HG02623 (cell line): Measurements from ENCODE around the gene PACRGL.
"Not testable (repeated sequence)": the region's sequence is repeated elsewhere in the genome, so short reads cannot be mapped to it uniquely, and the experiment has no call there.

Source experiments
- ATAC-seq: cut with Tn5 transposase; IDR thresholded peaks from one replicate; pipeline ENCODE4 v1.9.1; 2021; ENCODE audit warnings: moderate library complexity; ENCODE audit not compliant: unreplicated experiment

PACRGL gene

DNA sequence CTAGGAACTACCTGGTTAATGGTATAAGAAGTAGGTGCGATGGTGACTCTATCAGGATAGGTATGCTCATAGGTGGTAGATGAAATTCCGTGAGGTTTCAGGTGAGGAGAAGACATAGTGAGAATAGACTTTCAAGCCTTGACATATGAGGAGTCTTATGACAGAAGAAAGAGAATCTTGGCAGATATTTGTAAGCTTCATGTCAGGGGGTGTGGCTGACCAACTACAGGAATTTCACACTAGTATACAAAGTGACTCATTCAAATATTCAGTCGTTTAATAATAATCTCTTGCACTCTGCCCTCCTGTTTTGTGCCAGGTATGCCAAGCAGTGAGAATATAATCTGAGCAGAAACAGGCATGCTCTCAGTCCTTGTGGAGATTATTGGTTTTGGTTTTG is 22.8 kb downstream of the PACRGL start:
- no peak for ATAC-seq

DNA sequence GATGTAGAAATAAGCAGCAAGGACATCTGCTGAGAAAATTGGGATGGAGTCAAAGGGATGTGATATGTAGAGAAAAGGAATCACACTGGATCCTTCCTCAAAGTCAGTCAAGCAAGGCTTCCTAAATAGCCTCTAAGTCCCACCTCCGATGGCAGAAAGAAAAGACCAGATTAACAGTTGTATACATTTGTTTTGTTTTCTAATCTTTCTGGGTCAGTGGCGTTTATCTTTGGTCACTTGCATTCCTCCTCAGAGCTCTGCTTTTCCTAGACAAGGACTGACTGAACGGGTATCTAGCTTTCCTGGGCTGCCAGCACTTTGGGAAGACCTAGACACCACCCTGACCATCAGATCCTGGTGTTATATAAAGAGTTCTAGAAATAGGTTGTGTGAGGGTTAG is 23.2 kb downstream of the PACRGL start:
- no peak for ATAC-seq

DNA sequence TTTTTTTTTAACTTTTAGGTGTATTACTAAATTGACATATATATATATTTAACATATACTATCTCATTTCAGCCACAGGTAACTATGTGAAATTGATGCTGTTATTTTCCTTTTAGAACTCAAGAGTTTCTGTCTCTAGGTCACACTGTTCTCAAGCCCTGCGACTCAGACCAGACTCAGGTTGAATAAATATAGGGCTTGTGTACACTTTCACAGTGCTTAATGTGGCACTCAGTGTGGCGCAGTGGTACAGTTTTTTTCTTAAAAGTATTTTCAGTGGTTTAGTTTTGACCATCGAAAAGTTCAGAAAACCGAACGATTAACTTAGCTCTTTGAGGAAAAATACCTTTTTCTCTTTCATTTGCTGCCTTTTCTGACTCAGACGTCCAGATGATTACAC is 24.7 kb downstream of the PACRGL start:
- ATAC-seq, result peak; percentile 93

DNA sequence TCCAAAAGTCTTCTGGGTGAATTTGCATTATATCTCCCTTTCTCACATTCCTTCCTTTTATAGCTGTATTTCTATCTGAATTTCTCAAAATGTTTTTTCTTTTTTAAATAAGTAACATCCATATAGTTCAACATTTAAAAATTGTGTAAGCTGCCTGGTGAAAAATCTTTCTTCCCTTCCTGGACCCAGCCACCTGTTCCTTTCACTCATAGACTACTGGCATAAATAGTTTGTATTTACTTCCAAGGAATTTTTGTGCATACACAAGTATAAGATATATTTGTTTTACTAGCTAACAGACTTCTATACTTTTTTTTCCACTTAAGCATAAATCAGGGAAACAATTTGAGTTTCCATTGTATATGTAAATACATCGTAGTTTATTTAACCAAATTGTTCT is 35.7 kb downstream of the PACRGL start:
- ATAC-seq, result no peak

DNA sequence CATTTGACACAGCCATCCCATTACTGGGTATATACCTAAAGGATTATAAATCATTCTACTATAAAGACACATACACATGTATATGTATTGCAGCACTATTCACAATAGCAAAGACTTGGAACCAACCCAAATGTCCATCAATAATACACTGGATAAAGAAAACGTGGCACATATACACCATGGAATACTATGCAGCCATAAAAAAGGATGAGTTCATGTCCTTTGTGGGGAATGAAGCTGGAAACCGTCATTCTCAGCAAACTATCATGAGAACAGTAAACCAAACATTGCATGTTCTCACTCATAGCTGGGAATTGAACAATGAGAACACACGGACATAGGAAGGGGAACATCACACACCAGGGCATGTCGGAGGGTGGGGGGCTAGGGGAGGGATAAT is 45.7 kb downstream of the PACRGL start:
- ATAC-seq, result not testable (repeated sequence)

DNA sequence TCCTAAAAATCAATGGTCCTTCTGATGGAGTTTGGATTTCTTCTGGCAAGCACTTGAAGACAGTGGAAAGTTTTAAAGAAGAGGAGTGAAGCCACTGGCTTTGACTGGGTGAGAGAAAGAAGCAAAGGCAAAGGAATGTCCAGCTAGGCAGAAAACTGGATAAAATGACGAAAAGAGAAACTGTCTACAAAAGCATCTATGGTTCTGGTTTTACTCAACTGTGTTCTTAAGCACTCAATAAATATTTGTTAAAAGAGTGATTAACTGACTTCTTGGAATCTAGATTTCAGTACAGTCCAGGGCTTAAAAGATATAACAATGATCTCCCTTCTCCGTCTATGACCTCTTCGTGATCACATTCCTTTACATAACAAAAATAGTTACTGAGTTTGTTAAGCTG is 52.4 kb downstream of the PACRGL start:
- no peak for ATAC-seq

DNA sequence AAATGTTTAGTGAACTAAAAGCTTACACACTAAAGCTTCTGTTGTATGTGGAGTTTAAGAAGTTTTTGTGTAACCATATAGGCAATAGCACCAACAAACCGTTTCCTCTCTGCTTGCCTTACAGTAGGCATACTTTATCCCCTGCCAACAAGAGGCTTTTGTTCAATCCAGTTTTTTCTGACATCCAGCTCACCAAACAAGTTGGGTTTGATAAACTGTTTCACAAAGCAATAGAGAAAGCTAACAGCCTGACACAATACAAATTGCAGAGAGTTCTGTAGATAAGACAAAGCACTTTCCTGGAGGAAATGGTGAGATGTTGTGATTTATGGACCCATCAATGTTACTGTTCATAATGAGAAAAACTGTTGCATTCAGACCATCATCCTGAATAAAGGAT is 53.8 kb downstream of the PACRGL start:
- no peak for ATAC-seq

DNA sequence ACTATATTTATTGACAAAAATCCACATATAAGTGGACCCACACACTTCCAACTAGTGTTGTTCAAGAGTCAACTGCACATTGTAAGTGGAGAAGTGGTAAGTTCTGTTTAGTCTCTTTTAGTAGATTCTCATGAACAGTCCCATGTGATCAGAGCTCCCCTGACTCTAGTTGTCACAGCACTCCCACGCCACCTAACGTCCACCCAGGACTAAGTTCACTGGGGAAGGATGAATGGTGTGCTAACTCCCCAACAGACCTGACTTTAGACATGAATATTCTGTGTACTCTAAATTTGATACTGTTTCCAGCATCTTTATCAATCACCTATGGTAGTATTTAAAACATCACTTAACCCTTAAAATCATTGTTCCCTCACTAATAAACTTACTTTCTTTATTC is 59.8 kb downstream of the PACRGL start:
- ATAC-seq, result no peak

DNA sequence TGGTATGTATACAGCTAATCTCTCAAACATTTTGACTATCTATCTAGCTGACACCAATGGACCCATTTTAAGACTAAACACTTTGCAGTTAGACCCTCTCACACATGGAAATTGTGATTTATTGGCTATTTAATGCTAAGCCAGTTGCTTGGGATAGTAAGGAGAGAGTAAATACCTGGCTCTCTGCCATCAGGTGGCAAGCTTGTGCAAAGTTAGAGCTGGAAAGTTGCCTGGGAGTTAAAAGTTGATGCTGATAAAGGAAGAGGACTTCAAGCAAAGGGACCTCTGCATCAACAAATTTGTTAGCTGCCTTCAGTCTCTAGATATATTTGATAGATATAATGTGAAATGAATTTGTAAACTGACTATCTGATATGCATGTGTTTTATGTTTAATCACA is 61.1 kb downstream of the PACRGL start:
- no peak for ATAC-seq

DNA sequence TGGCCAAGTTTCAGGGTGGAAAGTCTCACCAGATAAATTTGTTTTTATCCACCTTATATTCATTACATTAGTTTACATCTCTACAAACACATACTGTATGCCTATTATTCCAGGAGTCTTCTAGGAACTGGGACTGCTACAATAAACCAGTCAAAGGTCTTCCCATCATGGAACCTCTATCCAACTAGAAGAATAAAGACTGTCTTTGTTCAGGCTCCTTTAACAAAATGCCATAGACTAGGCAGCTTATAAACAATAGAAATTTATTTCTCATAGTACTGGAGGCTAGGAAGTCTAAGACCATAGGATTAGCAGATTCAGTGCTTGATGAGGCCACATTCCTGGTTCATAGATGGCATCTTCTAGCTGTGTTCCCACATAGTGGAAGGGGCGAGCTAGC is 61.6 kb downstream of the PACRGL start:
- ATAC-seq, result no peak

DNA sequence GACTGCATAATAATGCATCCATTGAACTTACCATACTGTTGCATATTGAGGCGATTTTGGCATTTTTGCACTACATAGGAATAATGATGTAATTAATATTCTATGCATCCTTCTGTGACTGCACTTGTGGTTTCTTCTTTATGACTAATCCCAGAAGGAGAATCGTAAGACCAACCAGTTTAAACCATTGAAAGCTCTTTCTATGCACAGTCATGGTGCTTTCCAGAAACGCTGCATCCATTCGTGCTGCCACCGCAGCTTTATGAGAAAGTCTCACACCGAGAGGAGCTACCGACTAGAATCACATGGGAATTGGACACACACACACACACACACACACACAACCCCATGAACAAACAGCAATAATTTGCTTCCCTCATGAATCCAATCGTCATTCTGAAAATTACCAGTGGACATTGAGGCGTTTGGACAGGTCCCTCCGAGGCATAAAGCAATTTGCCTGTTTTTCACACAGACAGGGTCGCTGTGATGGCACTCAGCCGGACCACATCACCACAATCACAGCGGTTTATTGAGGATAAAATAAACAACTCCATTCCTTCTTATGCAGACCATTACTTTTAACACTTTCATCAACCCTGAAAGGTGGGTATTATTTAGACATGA is 64.2 kb downstream of the PACRGL start:
- no peak for ATAC-seq

DNA sequence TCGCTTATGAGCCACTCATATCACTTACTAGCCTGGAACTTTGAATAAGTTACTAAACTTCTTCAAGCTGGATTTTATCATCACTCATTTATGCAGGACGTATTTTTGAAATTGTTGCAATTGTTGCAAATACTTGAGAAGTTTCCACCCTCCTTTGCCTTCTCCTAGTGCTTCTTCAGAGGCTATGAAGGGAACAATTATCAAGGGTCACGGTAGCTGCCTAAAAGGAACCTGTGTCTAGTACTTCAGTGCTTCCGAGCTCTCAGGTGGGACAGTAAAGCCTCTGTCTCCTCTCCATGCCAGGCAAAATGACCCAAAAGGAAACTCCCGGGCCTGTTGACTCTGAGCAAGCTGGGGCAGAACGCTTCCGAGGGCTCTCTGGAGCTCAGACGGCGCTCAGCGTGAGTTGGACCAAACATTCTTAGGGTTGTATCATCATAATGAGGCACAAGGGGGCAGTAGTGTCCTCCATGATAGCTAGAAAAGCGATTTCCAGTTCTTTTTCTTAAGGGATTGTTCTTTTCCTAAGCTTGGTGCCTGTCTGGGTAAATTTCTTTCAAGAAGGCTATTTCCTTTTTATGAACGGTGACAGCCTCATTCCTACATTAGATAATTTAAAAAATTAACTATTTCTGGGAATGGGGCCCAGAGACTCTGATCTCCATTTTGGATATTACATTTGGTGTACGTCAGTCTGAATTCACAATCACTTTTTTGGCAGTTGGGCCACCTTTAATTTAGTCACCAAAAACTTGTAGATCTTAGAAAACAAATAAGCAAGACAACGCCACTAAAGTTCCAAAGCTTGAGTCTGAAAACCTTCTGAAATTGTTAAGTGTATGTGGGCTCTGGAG is 73.1 kb downstream of the PACRGL start:
- ATAC-seq, result peak; percentile 81

DNA sequence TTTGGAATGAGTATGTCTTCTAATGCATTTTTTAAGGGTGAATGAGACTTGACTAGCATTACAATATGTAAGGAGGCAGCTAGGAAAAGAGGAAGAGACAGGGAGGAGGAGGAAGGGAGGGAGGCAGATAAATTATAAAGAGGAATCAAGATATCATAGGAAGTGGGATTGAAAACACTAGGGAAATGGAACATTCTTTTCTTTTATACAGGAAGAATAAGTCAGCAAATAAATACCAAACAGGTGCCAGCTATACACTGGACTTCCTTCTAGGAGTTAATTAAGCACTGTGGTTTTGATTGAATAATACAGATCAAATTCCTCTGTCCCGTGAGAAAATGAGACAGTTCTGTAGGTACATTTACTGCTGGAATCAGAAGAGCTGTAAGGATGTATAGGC is 78.6 kb downstream of the PACRGL start:
- no peak for ATAC-seq

DNA sequence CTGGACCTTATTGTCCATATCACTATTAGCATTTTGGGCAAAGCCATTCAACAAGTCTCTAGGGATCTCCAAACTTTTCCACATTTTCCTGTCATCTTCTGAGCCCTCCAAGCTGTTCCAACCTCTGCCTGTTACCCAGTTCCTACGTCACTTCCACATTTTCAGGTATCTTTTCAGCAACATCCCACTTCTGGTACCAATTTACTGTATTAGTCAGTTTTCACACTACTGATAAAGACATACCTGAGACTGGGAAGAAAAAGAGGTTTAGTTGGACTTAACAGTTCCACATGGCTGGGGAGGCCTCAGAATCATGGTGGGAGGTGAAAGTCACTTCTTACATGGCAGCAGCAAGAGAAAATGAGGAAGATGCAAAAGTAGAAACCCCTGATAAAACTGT is 82.9 kb downstream of the PACRGL start:
- not testable (repeated sequence) for ATAC-seq

DNA sequence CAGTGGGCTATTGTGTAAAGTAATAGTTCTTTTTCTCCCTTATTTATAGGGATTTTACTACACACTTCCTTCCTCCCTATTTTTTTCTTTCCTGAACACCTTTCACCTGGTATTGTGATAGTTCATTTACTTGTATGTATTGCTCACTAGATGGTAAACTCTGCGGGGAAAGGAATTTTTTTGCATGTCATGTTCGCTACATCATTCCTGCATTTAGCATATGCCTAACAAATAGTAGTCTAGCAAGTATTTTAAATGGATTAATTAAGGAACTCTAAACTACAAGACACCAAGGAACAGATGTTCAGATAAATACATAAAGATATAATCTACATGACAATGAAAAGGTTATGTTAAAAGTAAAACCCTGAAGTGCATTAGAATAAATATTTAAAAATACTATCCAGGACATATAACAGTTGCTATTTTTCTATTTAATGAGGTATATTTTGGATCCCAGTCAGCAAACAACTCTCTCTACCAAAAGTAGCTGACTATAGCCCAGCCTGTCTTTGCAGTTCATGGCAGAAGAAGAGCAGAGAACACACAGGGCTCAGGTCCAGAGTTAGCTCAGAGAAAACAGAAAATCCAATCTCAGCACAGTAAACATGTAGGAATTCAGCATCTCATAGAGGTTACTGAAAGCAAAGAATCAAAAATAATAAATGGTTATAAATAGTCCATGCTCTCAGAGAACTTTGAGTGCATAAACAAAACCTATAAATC is 87.8 kb downstream of the PACRGL start:
- no peak for ATAC-seq
